Measurements from ENCODE around the gene RTP5.

Gene RTP5

DNA sequence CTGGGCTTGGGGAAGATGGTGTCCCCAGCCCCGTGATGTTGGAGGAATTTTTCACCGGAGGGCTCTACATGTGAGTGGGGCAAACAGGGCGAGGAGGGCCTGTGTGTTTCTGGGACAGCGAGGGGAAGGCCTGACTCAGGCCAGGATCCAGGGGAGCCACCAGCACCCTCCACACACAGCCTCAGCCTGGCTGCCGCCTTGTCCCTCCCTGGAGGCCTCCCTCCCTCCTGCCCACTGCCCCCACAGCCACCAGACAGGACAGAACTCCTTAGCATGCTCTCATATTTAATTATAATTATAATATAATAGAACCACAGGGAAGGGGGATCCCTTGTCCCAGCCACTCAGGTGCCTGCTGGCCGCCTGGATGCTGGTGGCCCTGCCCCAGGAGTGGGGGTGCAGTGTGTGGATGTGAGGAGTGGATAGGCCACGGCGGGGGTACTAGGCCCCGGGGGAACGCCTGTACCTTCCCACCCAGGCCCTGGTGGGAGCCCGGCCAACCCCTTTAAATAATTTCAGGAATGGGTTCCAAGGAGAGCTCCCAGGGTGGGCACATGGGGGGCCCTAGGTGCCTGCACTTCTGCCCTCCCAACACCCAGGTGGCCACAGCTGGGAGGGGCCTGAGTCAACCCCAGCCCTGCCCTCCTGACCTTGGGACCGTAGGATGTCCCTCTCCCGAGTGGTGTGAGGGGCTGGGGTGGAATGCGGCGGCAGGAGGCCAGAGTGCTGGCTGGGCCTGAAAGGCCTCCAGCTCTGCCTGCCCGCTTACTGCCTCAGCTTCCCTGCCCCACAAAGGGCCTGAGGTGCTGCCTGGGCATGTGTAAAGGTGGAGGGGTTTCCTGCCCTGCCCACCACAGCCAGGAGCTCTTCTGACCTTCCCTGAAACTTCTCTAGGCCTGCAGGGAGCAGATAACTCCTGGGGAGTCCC, 19.6 kb upstream of the RTP5 start:
- H3K9me2 ChIP-seq (replicated peaks; ENCODE audit: low read depth, low read length): no peaks in the 10 kb centered on the region
- no peak for TF ChIP-seq EZH2phosphoT487 (IDR thresholded peaks at IDR 0.05; ENCODE audit: borderline replicate concordance)
- TF ChIP-seq, protein P1, sequence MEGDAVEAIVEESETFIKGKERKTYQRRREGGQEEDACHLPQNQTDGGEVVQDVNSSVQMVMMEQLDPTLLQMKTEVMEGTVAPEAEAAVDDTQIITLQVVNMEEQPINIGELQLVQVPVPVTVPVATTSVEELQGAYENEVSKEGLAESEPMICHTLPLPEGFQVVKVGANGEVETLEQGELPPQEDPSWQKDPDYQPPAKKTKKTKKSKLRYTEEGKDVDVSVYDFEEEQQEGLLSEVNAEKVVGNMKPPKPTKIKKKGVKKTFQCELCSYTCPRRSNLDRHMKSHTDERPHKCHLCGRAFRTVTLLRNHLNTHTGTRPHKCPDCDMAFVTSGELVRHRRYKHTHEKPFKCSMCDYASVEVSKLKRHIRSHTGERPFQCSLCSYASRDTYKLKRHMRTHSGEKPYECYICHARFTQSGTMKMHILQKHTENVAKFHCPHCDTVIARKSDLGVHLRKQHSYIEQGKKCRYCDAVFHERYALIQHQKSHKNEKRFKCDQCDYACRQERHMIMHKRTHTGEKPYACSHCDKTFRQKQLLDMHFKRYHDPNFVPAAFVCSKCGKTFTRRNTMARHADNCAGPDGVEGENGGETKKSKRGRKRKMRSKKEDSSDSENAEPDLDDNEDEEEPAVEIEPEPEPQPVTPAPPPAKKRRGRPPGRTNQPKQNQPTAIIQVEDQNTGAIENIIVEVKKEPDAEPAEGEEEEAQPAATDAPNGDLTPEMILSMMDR (conservative IDR thresholded peaks at IDR 0.05; ENCODE audit: low read length): no peak
- H3K9me3 ChIP-seq (ENCODE audit: insufficient read depth, low read depth, low read length): no peaks in the 10 kb centered on the region
- H2AFZ ChIP-seq (ENCODE audit: low read length): no peak overlapping the region
- no peaks in the 10 kb centered on the region for H3F3A ChIP-seq (ENCODE audit: low read depth)
- H3K4me1 ChIP-seq (ENCODE audit: insufficient read depth, low read length, poor library complexity, severe bottlenecking): peaks cover 4% of the 10 kb centered on the region
- H3K4me3 ChIP-seq (ENCODE audit: low read length, poor library complexity, severe bottlenecking): no peak overlapping the region
- no peaks in the 10 kb centered on the region for H4K20me1 ChIP-seq (ENCODE audit: insufficient read depth, low read length, poor library complexity, severe bottlenecking)
- H3K9ac ChIP-seq (ENCODE audit: low read depth, low read length, poor library complexity, severe bottlenecking): no peak overlapping the region
- no peak overlapping the region for H3K4me2 ChIP-seq (ENCODE audit: low read depth, low read length, poor library complexity, severe bottlenecking)
- H3K27me3 ChIP-seq (ENCODE audit: insufficient read depth, low read length, poor library complexity, severe bottlenecking): no peaks in the 10 kb centered on the region
- H3K79me2 ChIP-seq (ENCODE audit: insufficient read depth, low read length): no peaks in the 10 kb centered on the region
- H3K36me3 ChIP-seq (ENCODE audit: insufficient read depth, low read length): no peaks in the 10 kb centered on the region

DNA sequence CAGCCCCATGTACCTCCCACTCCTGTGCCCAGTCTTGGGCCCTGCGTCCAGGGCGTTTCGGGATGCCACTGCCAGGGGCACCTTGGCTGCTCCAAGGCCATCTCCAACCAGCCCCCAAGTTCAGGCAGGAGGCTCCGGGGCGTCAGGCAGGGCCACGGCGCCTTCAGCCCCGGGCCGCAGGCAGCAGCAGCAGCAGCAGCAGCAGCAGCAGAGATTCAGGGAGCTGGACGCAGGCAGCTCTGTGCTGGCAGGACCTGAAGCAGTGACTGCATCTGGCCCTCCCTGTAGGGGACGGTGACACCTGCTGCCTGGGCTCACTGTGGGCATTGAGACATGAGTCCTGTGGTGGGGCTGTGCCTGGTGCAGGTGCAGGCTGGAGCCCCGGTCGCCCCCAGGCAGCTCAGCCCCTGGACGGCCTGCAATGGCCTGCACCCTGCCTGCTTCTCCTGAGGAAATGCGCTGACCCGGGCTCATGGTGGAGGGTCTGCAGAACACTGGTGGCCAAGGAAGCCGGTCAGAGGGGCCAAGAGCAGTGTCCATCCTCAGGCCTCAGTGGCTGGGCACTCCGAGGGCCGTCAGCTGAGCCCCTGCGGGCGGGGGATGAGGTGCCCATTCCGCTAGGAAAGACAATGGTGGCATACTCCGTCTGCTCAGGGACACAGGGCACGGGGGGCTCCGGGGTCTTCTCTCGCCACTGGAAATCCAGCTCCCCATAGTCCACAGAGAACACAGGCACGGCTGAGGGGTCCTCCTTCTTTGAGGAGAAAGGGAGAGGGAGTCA, 18.8 kb upstream of the RTP5 start:
- no peak overlapping the region for H2AFZ ChIP-seq (ENCODE audit: low read length)
- no peaks in the 10 kb centered on the region for H3K36me3 ChIP-seq (ENCODE audit: insufficient read depth, low read length)
- H3K9ac ChIP-seq (ENCODE audit: low read depth, low read length, poor library complexity, severe bottlenecking): no peak overlapping the region
- H3K9me2 ChIP-seq (replicated peaks; ENCODE audit: low read depth, low read length): no peaks in the 10 kb centered on the region
- peaks cover 4% of the 10 kb centered on the region for H3K4me1 ChIP-seq (ENCODE audit: insufficient read depth, low read length, poor library complexity, severe bottlenecking)
- no peaks in the 10 kb centered on the region for H3K9me3 ChIP-seq (ENCODE audit: insufficient read depth, low read depth, low read length)
- no peaks in the 10 kb centered on the region for H3K27me3 ChIP-seq (ENCODE audit: insufficient read depth, low read length, poor library complexity, severe bottlenecking)
- H3F3A ChIP-seq (ENCODE audit: low read depth): no peaks in the 10 kb centered on the region
- TF ChIP-seq, protein P1 (conservative IDR thresholded peaks at IDR 0.05; ENCODE audit: low read length): no peak
- no peak for TF ChIP-seq EZH2phosphoT487 (IDR thresholded peaks at IDR 0.05; ENCODE audit: borderline replicate concordance)
- no peak overlapping the region for H3K4me2 ChIP-seq (ENCODE audit: low read depth, low read length, poor library complexity, severe bottlenecking)
- no peaks in the 10 kb centered on the region for H4K20me1 ChIP-seq (ENCODE audit: insufficient read depth, low read length, poor library complexity, severe bottlenecking)
- H3K79me2 ChIP-seq (ENCODE audit: insufficient read depth, low read length): no peaks in the 10 kb centered on the region
- H3K4me3 ChIP-seq (ENCODE audit: low read length, poor library complexity, severe bottlenecking): no peak overlapping the region

DNA sequence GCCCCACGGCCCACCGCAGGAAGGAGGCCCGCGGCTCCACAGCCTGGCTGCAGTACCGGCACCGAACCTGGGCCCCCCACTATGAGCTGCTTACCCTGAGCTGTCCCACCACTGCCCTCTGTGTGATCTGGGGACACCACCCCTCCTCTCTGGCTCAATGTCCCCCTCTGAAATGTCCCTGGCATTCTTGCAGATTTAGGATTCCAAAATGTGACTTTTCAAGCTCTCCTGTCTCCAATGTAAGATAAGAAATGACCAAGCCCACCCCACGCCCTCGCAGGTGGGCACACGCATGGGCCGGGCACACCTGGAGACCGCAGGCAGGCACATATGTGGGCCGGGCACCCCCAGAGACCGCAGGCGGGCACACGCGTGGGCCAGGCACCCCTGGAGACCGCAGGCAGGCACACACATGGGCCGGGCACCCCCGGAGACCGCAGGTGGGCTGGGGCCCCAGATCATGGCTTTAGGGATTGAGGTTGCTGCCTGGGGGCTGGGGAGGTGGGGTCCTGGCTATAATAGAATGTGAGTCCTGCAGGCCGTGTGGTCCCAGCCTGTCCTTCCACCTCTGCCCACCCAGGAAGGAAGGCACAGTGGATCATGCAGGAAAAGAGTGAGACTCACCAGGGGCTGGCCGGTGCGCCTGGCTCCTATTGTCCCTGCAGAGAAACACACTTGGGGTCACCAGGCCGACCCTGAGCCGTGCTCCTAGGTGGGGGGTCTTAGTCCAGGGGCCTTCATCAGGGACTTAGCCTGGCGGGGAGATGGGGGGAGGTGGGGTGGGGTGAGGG, 18.0 kb upstream of the RTP5 start:
- H3K27me3 ChIP-seq (ENCODE audit: insufficient read depth, low read length, poor library complexity, severe bottlenecking): no peaks in the 10 kb centered on the region
- no peaks in the 10 kb centered on the region for H3K9me3 ChIP-seq (ENCODE audit: insufficient read depth, low read depth, low read length)
- peaks cover 4% of the 10 kb centered on the region for H3K4me1 ChIP-seq (ENCODE audit: insufficient read depth, low read length, poor library complexity, severe bottlenecking)
- no peaks in the 10 kb centered on the region for H3F3A ChIP-seq (ENCODE audit: low read depth)
- no peaks in the 10 kb centered on the region for H3K9me2 ChIP-seq (replicated peaks; ENCODE audit: low read depth, low read length)
- no peak overlapping the region for H3K9ac ChIP-seq (ENCODE audit: low read depth, low read length, poor library complexity, severe bottlenecking)
- TF ChIP-seq, protein P1 (conservative IDR thresholded peaks at IDR 0.05; ENCODE audit: low read length): no peak
- TF ChIP-seq EZH2phosphoT487 (IDR thresholded peaks at IDR 0.05; ENCODE audit: borderline replicate concordance): no peak
- no peaks in the 10 kb centered on the region for H3K36me3 ChIP-seq (ENCODE audit: insufficient read depth, low read length)
- no peak overlapping the region for H2AFZ ChIP-seq (ENCODE audit: low read length)
- H3K4me2 ChIP-seq (ENCODE audit: low read depth, low read length, poor library complexity, severe bottlenecking): no peak overlapping the region
- H3K79me2 ChIP-seq (ENCODE audit: insufficient read depth, low read length): no peaks in the 10 kb centered on the region
- no peak overlapping the region for H3K4me3 ChIP-seq (ENCODE audit: low read length, poor library complexity, severe bottlenecking)
- no peaks in the 10 kb centered on the region for H4K20me1 ChIP-seq (ENCODE audit: insufficient read depth, low read length, poor library complexity, severe bottlenecking)

Data from Loucy (cell line).